ENCODE results near the gene CTAGE9. TPM values are rescaled to one million over a fixed set of nuclear protein-coding genes. Genes with fewer than 3 reads are reported as not detected.
"Not testable (repeated sequence)": the region's sequence is repeated elsewhere in the genome, so short reads cannot be mapped to it uniquely, and the experiment has no call there.

The CTAGE9 gene
- total RNA-seq, 8 experiments from 2014 or later: 0.13 to 0.66 (median 0.14) TPM; not detected in 5

- in situ Hi-C loops (cut with MboI; ENCODE audit: low pct_unique_long_range_greater_than_20kb in 2 of 9, low sequenced_read_pairs in 9 of 9, unreplicated experiment in 9 of 9): no loop called here
- no peak overlapping the region for H3K4me3 ChIP-seq
- H3K4me1 ChIP-seq (replicated peaks in 1 of 2): no peaks in the 10 kb centered on the region
- ATAC-seq (replicated peaks in 6 of 8): peak in 3 of 8 experiments; percentile 87 to 99 (median 97)
- WGBS, 10 experiments: 0 to 100% (median 82%) methylated on average over 1 to 3 of the region's 3 CpGs
- no peak overlapping the region for H3K27ac ChIP-seq
These were observed 7.2 kb upstream of the CTAGE9 start for GRCh38 chr6:131717836-131718542.

- H3K4me1 ChIP-seq (replicated peaks in 1 of 2); H3K4me3 ChIP-seq; in situ Hi-C loops (cut with MboI; ENCODE audit: low pct_unique_long_range_greater_than_20kb in 2 of 9, low sequenced_read_pairs in 9 of 9, unreplicated experiment in 9 of 9); H3K27ac ChIP-seq; ATAC-seq (replicated peaks in 6 of 8): not testable (repeated sequence)
- WGBS, 10 experiments: 100% methylated on average over 1 of the region's 6 CpGs; no CpG with 5 or more reads in 8 of the 10 experiments
These were observed 4.8 kb upstream of the CTAGE9 start for GRCh38 chr6:131715567-131715966.

- H3K4me1 ChIP-seq (replicated peaks in 1 of 2); H3K4me3 ChIP-seq; in situ Hi-C loops (cut with MboI; ENCODE audit: low pct_unique_long_range_greater_than_20kb in 2 of 9, low sequenced_read_pairs in 9 of 9, unreplicated experiment in 9 of 9); H3K27ac ChIP-seq: not testable (repeated sequence)
- WGBS, 10 experiments: no CpG with 5 or more reads among the region's 2 CpGs
- ATAC-seq (replicated peaks in 6 of 8): peak in 2 of 8 experiments; percentile 69 to 73
These were observed 6.9 kb downstream of the CTAGE9 start for GRCh38 chr6:131703905-131704304.

- not testable (repeated sequence) for ATAC-seq (replicated peaks in 6 of 8)
- WGBS, 10 experiments: no CpG with 5 or more reads among the region's 14 CpGs
These were observed 10.0 kb downstream of the CTAGE9 start for GRCh38 chr6:131700851-131701250.

GRCh38 chr6:131696956-131697355 is 13.9 kb downstream of the CTAGE9 start:
- 33 to 100% (median 100%) methylated on average over 1 to 3 of the region's 7 CpGs; no CpG with 5 or more reads in 6 of the 10 experiments for WGBS, 10 experiments
- H3K4me3 ChIP-seq: no peak overlapping the region
- H3K4me1 ChIP-seq (replicated peaks in 1 of 2): no peaks in the 10 kb centered on the region
- in situ Hi-C loops (cut with MboI; ENCODE audit: low pct_unique_long_range_greater_than_20kb in 2 of 9, low sequenced_read_pairs in 9 of 9, unreplicated experiment in 9 of 9): loop anchor here in 8 of 9 experiments (10.0 to 25.0 kb wide), 4 partner anchors 190 to 515 kb away; no protein-coding TSS in a partner anchor
- no peak overlapping the region for H3K27ac ChIP-seq
- no peak for ATAC-seq (replicated peaks in 6 of 8)

More at GRCh38 chr6:131700851-131701250, 10.0 kb downstream of the CTAGE9 start:
- H3K4me3 ChIP-seq; H3K27ac ChIP-seq; in situ Hi-C loops (cut with MboI; ENCODE audit: low pct_unique_long_range_greater_than_20kb in 2 of 9, low sequenced_read_pairs in 9 of 9, unreplicated experiment in 9 of 9); H3K4me1 ChIP-seq (replicated peaks in 1 of 2): not testable (repeated sequence)

GRCh38 chr6:131694832-131695426 is 15.9 kb downstream of the CTAGE9 start:
- Histone ChIP-seq H3K4me1 (replicated peaks in 1 of 2) (no peaks in the 10 kb centered on the region), H3K27ac (no peak overlapping the region), H3K4me3 (no peak overlapping the region)
- ATAC-seq (replicated peaks in 6 of 8): peak; percentile 60 to 99 (median 86)
- WGBS, 10 experiments: 0 to 83% (median 47%) methylated on average over 1 to 2 of the region's 2 CpGs; no CpG with 5 or more reads in 3 of the 10 experiments
- in situ Hi-C loops (cut with MboI; ENCODE audit: low pct_unique_long_range_greater_than_20kb in 2 of 9, low sequenced_read_pairs in 9 of 9, unreplicated experiment in 9 of 9): loop anchor here in 8 of 9 experiments (10.0 to 25.0 kb wide), 4 partner anchors 192 to 517 kb away; no protein-coding TSS in a partner anchor

GRCh38 chr6:131693384-131693783 is 17.4 kb downstream of the CTAGE9 start:
- 73 to 90% (median 80%) methylated on average over 2 to 5 of the region's 5 CpGs for WGBS, 10 experiments
- no peak overlapping the region for H3K27ac ChIP-seq
- in situ Hi-C loops (cut with MboI; ENCODE audit: low pct_unique_long_range_greater_than_20kb in 2 of 9, low sequenced_read_pairs in 9 of 9, unreplicated experiment in 9 of 9): loop anchor here in 8 of 9 experiments (10.0 to 25.0 kb wide), 4 partner anchors 194 to 519 kb away; no protein-coding TSS in a partner anchor
- H3K4me1 ChIP-seq (replicated peaks in 1 of 2): no peaks in the 10 kb centered on the region
- no peak overlapping the region for H3K4me3 ChIP-seq
- no peak for ATAC-seq (replicated peaks in 6 of 8)

- no peaks in the 10 kb centered on the region for H3K4me1 ChIP-seq (replicated peaks in 1 of 2)
- in situ Hi-C loops (cut with MboI; ENCODE audit: low pct_unique_long_range_greater_than_20kb in 2 of 9, low sequenced_read_pairs in 9 of 9, unreplicated experiment in 9 of 9): loop anchor here in 8 of 9 experiments (10.0 to 25.0 kb wide), 4 partner anchors 195 to 520 kb away; no protein-coding TSS in a partner anchor
- no peak for ATAC-seq (replicated peaks in 6 of 8)
- no peak overlapping the region for H3K4me3 ChIP-seq
- no peak overlapping the region for H3K27ac ChIP-seq
These were observed 18.2 kb downstream of the CTAGE9 start for GRCh38 chr6:131692589-131692988.

- Histone ChIP-seq H3K4me1 (replicated peaks in 1 of 2) (no peaks in the 10 kb centered on the region), H3K4me3 (no peak overlapping the region), H3K27ac (no peak overlapping the region)
- WGBS, 10 experiments: 5 to 92% (median 61%) methylated on average over 1 of the region's 1 CpG
- no peak for ATAC-seq (replicated peaks in 6 of 8)
- in situ Hi-C loops (cut with MboI; ENCODE audit: low pct_unique_long_range_greater_than_20kb in 2 of 9, low sequenced_read_pairs in 9 of 9, unreplicated experiment in 9 of 9): loop anchor here in 8 of 9 experiments (10.0 to 25.0 kb wide), 4 partner anchors 195 to 520 kb away; no protein-coding TSS in a partner anchor
These were observed 18.8 kb downstream of the CTAGE9 start for GRCh38 chr6:131692031-131692430.

GRCh38 chr6:131688286-131688685 is 22.5 kb downstream of the CTAGE9 start:
- WGBS, 10 experiments: 43 to 100% (median 89%) methylated on average over 1 of the region's 1 CpG; no CpG with 5 or more reads in 3 of the 10 experiments
- in situ Hi-C loops (cut with MboI; ENCODE audit: low pct_unique_long_range_greater_than_20kb in 2 of 9, low sequenced_read_pairs in 9 of 9, unreplicated experiment in 9 of 9): loop anchor here in 6 of 9 experiments (25.0 kb wide), 3 partner anchors 199 to 524 kb away; no protein-coding TSS in a partner anchor
- Histone ChIP-seq H3K27ac (no peak overlapping the region), H3K4me3 (no peak overlapping the region), H3K4me1 (replicated peaks in 1 of 2) (no peaks in the 10 kb centered on the region)
- no peak for ATAC-seq (replicated peaks in 6 of 8)

GRCh38 chr6:131687022-131687421 is 23.8 kb downstream of the CTAGE9 start:
- WGBS, 10 experiments: 79 to 96% (median 89%) methylated on average over 2 to 3 of the region's 3 CpGs; no CpG with 5 or more reads in 3 of the 10 experiments
- no peak for ATAC-seq (replicated peaks in 6 of 8)
- in situ Hi-C loops (cut with MboI; ENCODE audit: low pct_unique_long_range_greater_than_20kb in 2 of 9, low sequenced_read_pairs in 9 of 9, unreplicated experiment in 9 of 9): loop anchor here in 6 of 9 experiments (25.0 kb wide), 3 partner anchors 200 to 525 kb away; no protein-coding TSS in a partner anchor

GRCh38 chr6:131685266-131685780 is 25.5 kb downstream of the CTAGE9 start:
- H3K4me3 ChIP-seq: no peak overlapping the region
- in situ Hi-C loops (cut with MboI; ENCODE audit: low pct_unique_long_range_greater_than_20kb in 2 of 9, low sequenced_read_pairs in 9 of 9, unreplicated experiment in 9 of 9): loop anchor here in 6 of 9 experiments (25.0 kb wide), 3 partner anchors 202 to 527 kb away; no protein-coding TSS in a partner anchor
- ATAC-seq (replicated peaks in 6 of 8): no peak
- WGBS, 10 experiments: 87 to 100% (median 100%) methylated on average over 2 to 4 of the region's 4 CpGs; no CpG with 5 or more reads in 1 of the 10 experiments
- no peaks in the 10 kb centered on the region for H3K4me1 ChIP-seq (replicated peaks in 1 of 2)
- no peak overlapping the region for H3K27ac ChIP-seq

More at GRCh38 chr6:131687022-131687421, 23.8 kb downstream of the CTAGE9 start:
- no peak overlapping the region for H3K4me3 ChIP-seq
- H3K27ac ChIP-seq: no peak overlapping the region
- H3K4me1 ChIP-seq (replicated peaks in 1 of 2): no peaks in the 10 kb centered on the region

GRCh38 chr6:131683479-131683878 is 27.3 kb downstream of the CTAGE9 start:
- in situ Hi-C loops (cut with MboI; ENCODE audit: low pct_unique_long_range_greater_than_20kb in 2 of 9, low sequenced_read_pairs in 9 of 9, unreplicated experiment in 9 of 9): loop anchor here in 6 of 9 experiments (25.0 kb wide), 3 partner anchors 204 to 529 kb away; no protein-coding TSS in a partner anchor
- WGBS, 10 experiments: 38 to 100% (median 76%) methylated on average over 1 to 6 of the region's 6 CpGs

More at GRCh38 chr6:131683479-131683878, 27.3 kb downstream of the CTAGE9 start:
- Histone ChIP-seq H3K4me1 (replicated peaks in 1 of 2) (no peaks in the 10 kb centered on the region), H3K27ac (no peak overlapping the region), H3K4me3 (no peak overlapping the region)
- ATAC-seq (replicated peaks in 6 of 8): no peak

Data from motor neuron (in vitro differentiated cells).